HG03432 (cell line): ENCODE measurements around the gene UBE2E2.
"Not testable (repeated sequence)": the region's sequence is repeated elsewhere in the genome, so short reads cannot be mapped to it uniquely, and the experiment has no call there.

ENCODE experiments used
- ATAC-seq: cut with Tn5 transposase; IDR thresholded peaks from one replicate; pipeline ENCODE4 v1.9.1; 2021; ENCODE audit warnings: mild to moderate bottlenecking, moderate library complexity; ENCODE audit not compliant: unreplicated experiment

Gene UBE2E2

GRCh38 chr3:23602971-23603370, 399.8 kb downstream of the UBE2E2 start:
- ATAC-seq = no peak

GRCh38 chr3:23607184-23607847, 404.2 kb downstream of the UBE2E2 start:
- no peak for ATAC-seq

GRCh38 chr3:23608650-23609049, 405.5 kb downstream of the UBE2E2 start:
- ATAC-seq = no peak

GRCh38 chr3:23611737-23612295, 408.7 kb downstream of the UBE2E2 start:
- peak; percentile 48 for ATAC-seq

GRCh38 chr3:23612296-23612891, 409.3 kb downstream of the UBE2E2 start:
- ATAC-seq = peak; percentile 35

- ATAC-seq = no peak
Measured at GRCh38 chr3:23615068-23615467, 411.9 kb downstream of the UBE2E2 start.

- ATAC-seq = not testable (repeated sequence)
Measured at GRCh38 chr3:23618475-23618874, 415.3 kb downstream of the UBE2E2 start.

GRCh38 chr3:23619705-23620637, 416.8 kb downstream of the UBE2E2 start:
- ATAC-seq = no peak

GRCh38 chr3:23620638-23621015, 417.5 kb downstream of the UBE2E2 start:
- ATAC-seq = no peak

GRCh38 chr3:23623844-23624243, 420.7 kb downstream of the UBE2E2 start:
- no peak for ATAC-seq

GRCh38 chr3:23624305-23624704, 421.2 kb downstream of the UBE2E2 start:
- peak; percentile 47 for ATAC-seq

GRCh38 chr3:23626442-23626841, 423.3 kb downstream of the UBE2E2 start:
- ATAC-seq = no peak

- ATAC-seq = no peak
Measured at GRCh38 chr3:23629181-23629894, 426.2 kb downstream of the UBE2E2 start.

- no peak for ATAC-seq
Measured at GRCh38 chr3:23633261-23633960, 430.3 kb downstream of the UBE2E2 start.

GRCh38 chr3:23637339-23637738, 434.2 kb downstream of the UBE2E2 start:
- no peak for ATAC-seq

- ATAC-seq = no peak
Measured at GRCh38 chr3:23640471-23641146, 437.5 kb downstream of the UBE2E2 start.
